HG02642 (cell line): ENCODE data around the gene ZSCAN10.

Experiments
- ATAC-seq: cut with Tn5 transposase; IDR thresholded peaks from one replicate; pipeline ENCODE4 v1.9.1; 2021; ENCODE audit warnings: mild to moderate bottlenecking; ENCODE audit not compliant: unreplicated experiment, poor library complexity

Gene ZSCAN10

GRCh38 chr16:3051009-3051408 is 48.1 kb downstream of the ZSCAN10 start:
- no peak for ATAC-seq

GRCh38 chr16:3050487-3050886 is 48.6 kb downstream of the ZSCAN10 start:
- ATAC-seq: no peak

DNA sequence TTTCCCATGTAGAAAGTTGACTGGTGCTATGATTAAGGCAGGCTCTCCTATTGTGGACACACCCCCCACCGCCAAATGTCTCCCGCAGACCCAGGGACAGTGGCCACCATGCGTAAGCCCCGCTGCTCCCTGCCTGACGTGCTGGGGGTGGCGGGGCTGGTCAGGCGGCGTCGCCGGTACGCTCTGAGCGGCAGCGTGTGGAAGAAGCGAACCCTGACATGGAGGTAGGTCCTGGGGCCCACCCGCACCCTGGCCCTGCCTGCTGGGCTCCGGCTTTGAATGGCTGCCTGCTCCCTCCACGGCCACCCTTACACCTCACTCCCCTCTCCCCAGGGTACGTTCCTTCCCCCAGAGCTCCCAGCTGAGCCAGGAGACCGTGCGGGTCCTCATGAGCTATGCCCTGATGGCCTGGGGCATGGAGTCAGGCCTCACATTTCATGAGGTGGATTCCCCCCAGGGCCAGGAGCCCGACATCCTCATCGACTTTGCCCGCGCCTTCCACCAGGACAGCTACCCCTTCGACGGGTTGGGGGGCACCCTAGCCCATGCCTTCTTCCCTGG is 49.1 kb downstream of the ZSCAN10 start:
- no peak for ATAC-seq

GRCh38 chr16:3047387-3047720 is 51.7 kb downstream of the ZSCAN10 start:
- ATAC-seq: no peak

GRCh38 chr16:3046641-3047386 is 52.3 kb downstream of the ZSCAN10 start:
- ATAC-seq: no peak

DNA sequence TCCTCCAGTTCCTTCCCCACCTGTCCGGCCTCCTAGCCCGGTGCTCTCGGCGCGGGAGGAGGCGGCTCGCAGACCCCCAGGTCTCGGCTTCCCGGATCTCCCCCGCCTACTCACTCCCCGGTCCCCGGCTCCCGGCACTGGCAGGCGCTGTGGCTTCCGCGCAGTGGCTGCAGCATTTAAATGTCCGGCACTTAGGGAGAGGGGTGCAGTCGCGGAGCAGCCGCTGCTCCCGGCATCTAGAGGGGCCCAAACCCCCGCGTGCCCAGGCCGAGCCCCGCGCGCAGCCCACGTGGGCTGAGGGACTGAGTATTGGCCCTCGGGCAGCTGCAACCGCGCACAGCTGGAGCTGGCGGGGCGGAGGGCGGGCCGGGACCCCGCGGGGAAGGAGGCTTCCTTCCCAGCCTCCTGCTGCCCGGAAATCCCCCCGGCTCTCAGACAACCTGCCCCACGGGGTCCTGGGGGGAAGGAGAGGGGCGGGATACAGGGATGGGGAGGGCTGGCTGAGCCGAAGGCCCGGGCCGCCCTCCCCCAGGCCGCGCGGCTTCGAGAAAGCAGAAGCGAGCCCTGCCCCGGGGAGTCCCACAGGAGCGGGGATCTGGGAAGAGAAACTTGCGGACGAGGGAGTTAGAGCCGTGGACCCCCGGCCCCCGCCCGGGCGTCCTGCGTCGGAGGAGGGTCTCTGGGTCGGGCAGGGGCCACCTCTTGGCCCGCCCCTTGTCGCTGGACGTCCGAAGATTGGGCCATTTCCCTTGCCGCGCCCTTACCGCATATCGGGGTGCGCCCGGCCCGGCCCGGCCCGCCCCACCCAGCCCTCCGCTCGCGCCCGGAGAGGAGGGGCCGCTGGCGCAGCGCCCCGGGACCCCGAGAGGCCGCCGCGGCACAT is 53.1 kb downstream of the ZSCAN10 start, which contains the start of gene MMP25:
Gene MMP25 (plus strand): TSS at position 804 of the 883 bp plus-strand sequence. CDS start 357 bp downstream, outside the sequence.
- ATAC-seq: no peak

DNA sequence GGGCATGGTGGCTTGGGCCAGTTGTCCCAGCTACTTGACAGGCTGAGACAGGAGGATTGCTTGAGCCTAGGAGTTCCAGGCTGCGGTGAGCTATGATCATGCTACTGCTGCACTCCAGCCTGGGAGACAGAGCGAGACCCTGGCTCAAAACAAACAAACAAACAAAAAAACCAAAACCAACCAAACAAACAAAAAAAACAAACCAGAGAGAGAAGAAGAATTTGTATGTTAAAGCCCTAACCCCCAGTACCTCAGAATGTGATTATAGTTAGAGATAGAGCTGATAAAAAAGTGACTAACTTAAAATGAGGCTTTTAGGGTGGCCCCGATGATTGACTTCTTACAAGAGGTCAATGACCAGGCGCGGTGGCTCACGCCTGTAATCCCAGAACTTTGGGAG is 54.4 kb downstream of the ZSCAN10 start:
- ATAC-seq: no peak

DNA sequence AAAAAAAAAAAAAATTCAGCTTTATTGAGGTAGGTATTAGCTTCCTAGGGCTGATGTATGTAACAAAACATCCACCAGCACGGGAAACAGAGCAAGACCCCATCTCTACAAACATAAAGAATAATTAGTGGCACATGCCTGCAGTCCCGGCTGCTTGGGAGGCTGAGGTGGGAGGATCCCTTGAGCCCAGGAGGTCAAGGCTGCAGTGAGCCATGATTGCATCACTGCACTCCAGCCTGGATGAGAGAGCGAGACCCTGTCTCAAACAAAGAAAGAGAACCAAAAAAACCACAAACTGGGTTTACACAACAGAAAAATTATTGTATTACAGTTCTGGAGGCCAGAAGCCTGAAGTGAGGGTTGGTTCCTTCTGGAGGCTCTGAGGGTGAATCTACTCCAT is 56.7 kb downstream of the ZSCAN10 start:
- no peak for ATAC-seq

GRCh38 chr16:3038896-3039295 is 60.2 kb downstream of the ZSCAN10 start:
- no peak for ATAC-seq
